NCI-H2196 treated with DMSO at 0.1 percent for 48 hours (cell line): Measurements from ENCODE around the gene ERC2.

Experiments
- DNase-seq: peaks from one replicate; lab custom pipeline; 2025; ENCODE audit not compliant: unreplicated experiment; lab: John Stamatoyannopoulos, UW

ERC2 gene

DNA sequence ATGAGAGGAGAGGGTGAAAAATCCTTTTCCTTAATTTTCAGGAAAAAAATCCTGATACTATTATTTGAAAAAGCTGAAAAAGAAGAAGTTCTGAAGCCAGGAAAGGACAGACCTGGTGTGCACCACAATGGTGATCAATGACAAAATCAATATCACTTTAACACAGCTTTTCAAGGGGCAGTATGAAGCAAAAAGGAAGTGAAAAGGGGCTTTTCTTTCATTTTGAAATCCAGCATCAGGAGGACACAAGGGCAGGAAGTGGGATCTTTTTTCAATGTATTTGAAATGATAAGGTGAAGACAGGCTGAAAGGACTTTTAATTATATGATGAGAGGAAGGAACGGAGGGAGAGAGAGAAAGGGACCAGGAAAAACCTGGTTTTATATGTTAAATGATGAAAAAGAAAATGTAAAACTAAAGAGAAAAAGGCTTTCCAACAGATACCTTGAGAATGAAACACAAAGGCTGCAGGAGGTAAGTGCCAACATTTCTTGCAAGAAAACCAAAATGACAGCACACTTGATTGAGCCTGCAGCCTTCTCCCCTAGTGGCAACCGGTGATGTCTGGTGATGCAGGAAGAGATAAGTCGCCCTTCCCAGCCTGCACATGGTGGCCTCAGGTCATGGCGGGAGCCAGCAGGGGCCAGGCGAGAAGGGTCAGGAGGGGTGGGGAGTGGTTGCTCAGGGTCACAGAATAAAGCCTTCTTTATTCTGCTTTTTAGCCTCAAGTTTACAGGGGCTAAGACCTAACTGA is 744.4 kb downstream of the ERC2 start:
- DNase-seq: no peak

DNA sequence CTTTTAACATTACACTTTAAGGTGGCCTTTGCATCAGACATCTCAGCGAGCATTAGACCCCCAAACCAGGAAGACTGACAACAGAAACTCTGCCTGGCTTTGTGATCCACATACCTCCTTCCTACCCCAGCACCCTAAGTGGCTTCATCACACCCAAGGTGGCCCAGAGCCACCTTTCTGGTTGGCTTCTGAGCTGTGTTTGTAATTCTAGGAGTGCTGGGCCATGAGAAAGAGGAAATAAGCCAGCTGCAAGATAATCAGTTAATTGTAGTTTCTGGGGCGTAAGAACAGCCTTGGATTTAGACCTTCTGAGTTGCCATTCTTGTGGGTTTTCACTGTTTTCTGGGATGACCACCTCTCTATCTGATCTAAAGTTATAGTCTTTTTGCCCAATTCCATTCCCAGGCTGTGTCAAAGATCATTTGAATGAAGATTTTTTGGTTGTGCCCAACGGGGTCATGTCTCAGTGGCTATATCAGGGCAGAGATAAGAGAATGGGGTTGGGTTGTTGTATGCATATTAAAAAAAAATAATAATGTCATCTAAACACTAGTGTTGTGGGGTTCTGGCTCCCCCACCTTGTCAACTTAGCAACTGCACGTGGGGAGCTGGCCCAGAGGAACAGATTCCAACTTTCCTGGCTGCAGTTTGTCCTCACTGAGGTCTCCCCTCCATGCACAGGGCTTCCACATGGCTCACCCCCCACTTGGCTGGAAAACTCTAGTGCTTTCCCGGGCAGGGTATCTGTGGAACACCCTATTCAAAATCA is 746.4 kb downstream of the ERC2 start:
- no peak for DNase-seq

DNA sequence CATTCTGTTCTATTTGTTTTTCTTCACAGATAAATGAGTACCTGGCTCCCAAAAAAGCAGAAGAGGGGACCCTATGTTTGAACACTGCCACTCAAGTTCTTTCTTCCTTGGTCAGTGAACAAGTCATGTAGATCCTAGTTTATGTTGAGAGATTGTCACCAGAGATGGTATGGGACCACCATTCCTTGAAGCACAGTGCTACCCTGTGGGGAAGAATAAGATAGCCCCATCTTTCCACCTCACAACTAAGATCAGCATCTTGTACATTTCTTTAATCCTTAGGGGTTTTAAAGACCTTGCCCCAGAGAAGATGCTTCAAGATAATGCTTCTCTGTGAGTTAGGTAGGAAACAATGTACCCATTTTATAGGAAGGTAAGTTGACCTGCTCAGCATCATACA is 747.7 kb downstream of the ERC2 start:
- DNase-seq: no peak

DNA sequence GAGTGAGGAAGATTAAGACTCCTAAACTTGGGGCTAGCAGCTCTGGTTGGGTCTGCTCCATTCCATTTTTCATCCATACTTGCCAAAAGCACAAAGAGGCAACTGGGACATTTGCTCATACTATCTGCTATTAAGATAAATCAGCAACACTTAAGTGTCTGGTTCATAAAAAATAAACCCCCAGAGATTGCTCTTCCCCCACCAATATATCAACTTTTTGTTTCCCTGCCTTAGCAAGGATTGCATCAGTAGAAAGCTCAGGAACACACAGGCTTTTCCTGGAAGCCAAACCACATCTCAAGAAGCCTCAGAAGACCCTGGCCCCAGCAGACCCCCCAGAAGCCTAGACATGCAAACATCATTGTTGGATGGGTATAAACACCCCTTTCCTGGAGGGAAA is 748.8 kb downstream of the ERC2 start:
- DNase-seq: no peak

DNA sequence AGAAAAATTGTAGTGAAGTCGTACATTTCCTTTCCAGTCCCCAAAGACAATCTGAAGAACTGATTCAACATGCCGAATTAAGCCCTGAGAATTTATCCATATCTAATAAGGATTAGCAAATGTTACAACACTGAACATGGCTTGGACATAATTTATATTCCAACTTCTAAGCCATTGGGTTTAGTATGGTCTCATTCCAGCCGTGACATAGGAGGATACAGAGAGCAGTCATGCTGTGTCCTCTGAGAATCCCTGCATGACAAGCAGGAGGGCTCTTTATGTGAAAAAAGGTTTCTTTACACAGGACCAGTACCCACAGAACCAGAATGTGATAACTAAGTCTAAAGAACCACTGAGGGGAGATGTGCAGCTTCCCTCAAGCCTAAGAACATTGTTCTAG is 749.3 kb downstream of the ERC2 start:
- no peak for DNase-seq

DNA sequence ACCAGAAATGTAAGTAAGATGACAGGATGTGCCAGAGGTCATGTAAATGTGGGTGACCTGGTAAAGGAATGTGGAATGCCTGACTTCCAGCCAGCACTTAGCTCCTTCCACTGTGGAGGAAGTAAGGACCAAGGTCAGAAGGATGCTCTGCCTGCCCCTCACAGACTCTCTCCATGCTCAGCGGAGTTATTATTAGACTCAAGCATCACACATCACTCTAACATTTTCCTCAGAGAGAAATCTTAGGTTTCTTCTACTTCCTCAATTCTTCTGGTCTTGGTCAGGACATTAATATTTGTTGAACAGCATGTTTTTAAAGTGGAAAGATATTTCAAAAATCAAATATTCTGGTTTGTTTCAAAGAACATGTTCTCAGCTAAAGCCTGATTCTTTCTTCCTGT is 749.7 kb downstream of the ERC2 start:
- no peak for DNase-seq

DNA sequence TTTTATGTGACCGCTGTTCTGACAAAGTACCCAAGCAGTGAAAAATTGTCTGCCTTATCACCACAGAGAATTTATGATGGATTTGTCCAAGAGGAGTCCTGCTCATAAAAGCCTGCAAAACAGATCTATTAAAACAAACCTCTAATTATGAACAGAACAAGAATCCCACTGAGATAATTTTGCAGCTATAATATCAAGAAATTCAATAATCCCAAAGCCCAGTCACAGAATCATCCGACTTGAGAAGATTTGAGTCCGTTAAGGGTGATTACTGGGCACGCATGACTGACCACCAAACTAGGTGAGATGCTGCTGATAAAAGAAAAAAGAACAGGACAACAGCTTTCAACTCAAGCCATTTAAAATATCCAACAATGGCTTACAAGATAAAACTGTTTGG is 750.2 kb downstream of the ERC2 start:
- DNase-seq: no peak

DNA sequence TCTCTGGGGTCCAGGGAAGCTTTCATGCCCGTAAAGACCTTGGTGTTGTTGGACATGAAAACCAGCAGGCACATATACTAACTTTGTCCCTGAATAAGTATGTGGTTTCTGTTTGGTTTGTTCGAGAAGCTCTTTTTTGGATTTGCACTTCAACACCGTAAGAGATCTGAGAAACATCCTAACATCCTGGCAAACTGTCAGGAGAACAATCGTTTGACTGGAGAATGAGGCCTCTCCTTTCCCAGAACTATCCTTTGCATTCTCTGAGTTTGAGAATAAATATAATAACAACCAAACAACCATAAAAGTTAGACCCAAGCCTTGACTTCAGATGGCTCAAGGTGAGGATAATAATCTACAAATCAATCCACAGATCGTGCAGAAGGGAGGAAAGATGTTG is 750.8 kb downstream of the ERC2 start:
- no peak for DNase-seq

DNA sequence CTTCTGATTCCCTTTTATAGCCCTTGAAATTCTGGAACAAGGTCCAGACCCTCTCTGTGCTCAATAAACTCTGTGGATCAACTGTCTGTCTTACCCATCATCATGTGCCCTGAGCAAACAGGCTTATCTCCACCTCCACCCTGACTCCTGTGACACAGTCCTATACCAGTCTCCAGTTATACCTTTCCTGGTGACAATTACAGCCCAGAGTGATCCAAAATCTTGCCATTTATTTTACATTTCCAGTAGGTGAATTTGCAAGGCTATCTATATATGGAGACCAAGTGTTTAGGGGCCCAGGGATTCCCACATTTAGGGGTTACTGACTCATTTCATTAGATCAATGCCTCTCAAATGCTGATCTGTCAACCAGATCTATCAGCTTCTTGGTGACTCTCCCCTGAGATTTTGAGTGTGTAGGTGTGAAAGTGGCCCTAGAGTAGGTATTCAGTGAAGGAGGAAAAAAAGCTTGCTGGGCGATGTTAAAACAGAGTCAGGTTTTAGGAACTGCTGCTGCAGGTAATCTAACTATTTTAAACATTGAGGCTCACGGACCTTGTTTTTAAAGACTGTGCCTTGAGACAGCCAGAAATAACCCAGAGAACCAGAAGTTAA is 751.5 kb downstream of the ERC2 start:
- DNase-seq: no peak

DNA sequence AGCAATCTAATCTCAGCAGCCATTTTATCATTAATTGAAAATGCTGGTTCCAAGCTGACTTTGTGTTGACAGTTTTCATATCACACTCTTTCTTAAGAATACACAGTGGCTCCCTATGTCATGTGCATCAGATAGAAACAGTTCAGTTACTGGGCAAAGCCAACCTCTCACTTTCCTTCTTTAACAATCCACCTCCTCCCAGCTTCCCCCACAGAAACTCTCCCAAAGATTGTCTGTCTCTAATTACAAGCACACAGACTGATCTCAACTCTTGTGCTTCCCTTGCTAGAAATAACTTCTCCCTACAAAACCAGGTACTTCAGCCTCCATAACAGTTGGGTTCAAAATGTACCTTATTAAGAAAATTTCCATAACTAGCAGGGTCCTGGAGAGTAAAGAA is 752.2 kb downstream of the ERC2 start:
- no peak for DNase-seq

DNA sequence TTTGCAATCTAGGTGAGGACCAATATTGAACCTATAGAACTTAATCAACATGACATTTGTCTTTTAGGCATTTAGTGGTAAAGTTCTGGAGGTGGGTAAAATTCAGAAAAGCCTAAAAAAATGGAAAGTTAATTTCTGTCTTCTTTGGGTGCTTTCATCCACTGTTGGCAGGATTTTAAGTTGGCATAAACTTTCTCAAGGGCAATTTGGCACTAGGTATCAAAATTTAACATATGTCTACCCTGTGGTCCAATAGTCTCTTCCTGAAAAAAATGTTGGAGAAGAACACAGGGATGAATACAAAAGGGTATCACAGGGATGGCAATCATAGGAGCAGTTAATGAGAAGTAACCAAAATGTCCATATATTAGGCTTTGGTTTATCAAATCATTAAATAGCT is 754.2 kb downstream of the ERC2 start:
- DNase-seq: no peak

DNA sequence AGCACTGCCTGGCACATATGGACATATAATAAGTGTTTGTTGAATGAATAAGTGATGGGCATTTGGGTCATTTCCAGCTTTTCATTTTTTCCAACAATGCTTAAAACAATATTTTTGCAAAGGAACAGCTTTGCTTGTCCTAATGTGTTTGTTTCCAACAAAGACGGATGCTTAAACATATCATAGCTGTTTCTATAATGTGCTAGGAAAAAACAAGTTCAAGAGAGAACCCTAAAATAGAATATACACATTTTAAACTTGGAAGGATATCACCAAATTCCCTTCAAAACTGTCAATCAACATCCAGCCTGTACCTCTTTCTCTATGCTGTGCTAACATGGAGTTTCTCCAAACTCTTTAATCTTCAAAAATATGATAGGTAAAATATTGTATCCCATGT is 756.6 kb downstream of the ERC2 start:
- no peak for DNase-seq

DNA sequence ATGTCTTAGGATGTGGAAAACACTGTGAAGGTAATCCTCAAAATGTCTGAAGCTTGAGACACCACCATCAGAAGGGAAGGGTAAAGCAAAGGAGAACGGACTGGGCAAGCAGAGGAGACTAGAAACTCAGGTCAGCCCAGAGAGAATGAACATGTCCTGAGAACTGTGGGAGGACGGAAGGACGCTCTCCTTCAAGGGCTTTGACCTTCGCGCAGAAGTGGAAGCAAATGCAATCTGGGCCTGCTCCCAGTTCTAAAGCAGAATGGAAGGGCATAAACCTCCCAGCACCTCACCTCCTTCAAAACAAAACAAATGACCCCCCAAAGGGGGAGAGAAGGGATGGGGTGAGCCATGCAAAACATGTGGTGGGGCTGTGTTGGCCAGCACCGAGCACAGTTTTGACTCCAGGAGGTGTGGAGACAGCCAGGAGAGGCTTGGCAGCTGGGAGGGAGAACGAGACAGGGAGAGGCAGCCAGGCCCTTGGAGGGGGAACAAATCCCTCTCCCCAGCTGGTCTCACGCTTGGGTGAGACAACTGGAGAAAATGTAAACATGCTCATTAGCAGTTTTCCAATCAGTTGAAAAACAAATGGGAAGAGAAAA is 758.8 kb downstream of the ERC2 start:
- DNase-seq: no peak

DNA sequence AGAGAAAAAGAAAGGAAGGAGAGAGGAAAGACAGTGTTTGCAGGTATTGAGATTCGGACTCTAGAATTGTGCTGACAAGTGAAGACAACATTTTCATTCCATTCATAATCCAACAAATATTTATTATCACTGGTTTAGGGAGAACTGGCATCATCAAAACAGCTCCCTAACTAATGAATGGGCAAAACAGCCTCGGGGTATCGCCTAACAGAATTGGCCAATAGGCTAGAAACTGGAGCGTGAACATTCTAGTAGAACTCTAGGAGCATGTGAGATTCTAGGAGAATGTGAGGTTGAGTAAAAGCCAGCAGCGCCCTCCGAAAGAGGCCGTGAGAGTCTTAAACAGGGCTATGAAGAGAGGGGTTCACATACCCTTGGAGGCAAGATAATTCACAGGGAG is 759.3 kb downstream of the ERC2 start:
- no peak for DNase-seq

DNA sequence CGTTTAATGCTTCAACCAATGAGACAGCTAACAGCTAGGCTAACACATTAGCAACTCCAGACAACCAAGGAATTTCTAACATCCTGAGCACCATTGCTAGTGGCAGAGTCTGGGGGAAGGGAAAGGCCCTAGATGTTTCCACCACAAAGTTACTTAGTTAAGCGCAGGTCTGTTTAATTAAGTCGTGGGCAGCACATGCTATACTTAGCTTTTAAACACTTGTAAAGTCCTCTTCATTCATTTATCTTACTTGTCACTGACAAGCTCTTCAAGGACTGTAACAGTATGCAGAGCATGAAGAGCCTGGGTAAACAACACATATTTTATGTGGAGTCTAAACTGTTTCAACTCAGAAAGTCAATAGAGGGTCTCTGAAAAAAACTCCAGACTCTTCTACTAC is 760.0 kb downstream of the ERC2 start:
- no peak for DNase-seq

DNA sequence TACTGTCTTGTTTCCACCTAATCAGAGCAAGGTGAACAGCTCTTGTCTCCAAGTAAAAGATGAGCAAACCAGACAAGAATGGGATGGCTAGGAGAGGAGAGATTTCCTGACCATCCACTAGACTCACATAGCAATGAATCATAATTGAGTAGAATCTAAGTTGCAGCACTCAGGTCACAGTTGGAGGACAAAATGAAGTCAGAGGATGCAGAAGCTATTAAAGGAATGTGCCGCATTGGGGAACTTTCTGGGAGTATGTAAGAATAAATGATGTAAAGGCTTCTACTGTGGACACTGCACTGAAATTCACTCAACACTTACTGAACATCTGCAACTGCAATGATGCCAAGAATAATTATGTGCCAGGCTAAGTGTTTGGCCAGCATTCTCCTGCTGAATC is 763.7 kb downstream of the ERC2 start:
- no peak for DNase-seq

DNA sequence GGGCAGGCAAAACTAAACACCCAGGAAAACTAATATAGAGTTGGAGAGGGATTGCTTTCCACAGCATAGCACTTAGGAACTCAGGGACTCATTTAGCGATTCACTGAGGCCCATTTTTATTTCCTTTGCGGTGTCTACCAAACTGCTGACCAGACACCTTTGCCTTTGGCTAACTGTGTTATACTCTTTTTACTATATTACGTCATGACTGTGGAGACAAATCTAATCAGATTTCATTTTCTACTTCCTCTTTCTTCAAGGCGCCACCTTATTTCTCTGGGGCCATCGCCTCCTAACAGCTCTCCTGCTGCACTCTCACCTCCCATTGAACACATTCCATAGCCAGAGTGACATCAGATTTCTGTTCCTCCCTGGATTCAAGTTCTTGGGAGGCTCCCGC is 765.4 kb downstream of the ERC2 start:
- DNase-seq: no peak

DNA sequence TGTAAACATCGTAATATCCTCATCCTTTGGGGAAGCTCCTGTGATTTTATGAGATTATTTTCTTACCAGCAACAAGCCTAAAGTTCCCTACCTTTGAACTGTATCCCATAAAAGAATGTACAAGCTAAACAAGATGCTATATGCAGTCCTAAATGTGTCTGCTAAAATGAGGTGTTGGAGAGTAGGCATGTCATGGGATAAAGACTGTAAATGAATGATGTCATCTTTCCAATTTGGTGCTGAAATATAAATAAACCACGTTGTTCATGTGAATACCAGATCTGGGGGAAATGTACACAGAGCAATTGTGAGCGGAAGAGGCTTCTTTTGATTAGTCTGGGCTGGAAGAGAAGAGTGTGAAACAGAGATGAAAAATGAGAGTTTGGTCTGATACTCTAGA is 766.3 kb downstream of the ERC2 start:
- DNase-seq: no peak

DNA sequence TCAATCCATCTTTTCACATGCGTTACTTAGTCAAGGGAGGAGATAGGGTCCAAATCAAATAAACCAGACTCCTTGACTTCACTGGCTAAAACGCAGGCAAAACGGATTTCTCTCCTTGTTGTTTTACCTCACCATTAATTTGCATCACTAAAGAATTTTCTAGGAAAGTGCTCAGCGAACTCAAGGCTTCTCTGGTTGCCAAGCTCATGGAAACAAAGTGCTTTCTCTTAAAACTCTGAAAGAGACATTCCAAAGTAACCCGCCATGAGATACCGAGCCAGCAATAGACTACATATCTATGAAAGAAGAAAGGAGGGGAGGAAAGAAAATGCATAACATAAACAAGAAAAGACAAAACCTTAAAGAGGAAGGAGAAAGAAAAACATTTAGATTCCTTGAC is 769.4 kb downstream of the ERC2 start:
- no peak for DNase-seq

DNA sequence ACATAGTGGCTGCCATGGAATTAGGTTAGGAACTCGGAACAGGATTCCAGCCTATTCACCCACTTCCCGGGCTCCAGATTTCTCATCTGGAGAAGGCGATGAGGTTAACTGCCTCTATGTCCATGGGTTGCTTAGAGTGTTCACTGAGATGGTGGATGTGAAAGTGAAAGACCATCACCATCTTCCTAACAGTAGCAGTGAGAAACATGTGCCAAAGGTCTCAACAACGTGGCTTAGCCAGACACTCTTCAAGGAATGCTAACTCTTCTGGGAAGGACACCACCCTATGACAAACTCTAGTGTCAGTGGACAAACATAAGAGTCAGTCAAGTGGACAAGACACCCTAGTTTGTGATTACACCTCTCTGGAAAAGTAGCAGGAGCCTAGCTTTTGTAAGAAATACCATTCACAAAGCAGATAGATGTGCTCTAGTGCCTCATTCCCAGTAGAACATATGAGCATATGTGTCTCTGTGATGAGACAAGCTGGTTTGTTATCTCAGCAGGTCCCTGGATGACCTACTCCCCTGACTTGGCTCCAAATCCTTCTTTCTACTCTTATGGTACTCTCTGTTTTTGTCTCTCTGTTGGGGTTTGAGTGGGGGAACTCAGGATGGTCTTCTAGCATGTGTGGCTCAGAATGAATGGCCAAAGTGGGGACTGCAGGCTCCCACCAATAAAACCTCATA is 770.9 kb downstream of the ERC2 start:
- no peak for DNase-seq

DNA sequence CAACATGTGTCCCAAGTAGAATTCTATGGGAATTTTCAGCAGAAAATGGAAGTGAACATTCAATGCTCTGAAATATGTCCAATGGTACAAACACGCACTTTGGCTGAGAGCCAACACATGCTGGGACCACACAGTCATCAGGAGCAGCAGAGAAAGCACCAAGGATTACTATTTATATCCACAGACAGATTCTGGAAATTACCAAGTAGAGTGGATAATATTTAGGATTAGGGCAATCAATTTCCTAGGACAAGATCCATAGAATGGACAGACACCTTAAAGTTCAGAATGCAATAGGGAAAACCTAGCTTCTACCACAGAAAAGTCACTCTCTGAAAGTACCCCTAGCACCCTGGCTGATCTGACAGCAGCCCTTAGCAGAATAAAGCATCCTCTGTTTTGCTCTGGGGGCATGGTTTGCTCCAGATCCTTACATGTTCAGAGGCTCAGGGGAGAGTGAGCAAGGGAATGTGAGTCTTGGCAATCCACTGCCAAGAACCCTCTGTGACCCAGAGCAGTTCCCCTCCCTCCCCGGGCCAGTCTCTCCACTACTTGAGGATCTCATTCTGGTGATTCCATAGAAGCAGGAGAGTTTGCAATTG is 775.2 kb downstream of the ERC2 start:
- no peak for DNase-seq
